MM.1S (cell line): ENCODE measurements around the gene SLIT3.

ENCODE experiments used
- DNase-seq: peaks from one replicate; pipeline ENCODE4 v3.0.0-alpha.2; 2015
- H2AFZ ChIP-seq: fragments of 300-600 bp; sonication (generic); 2 replicates; pipeline ENCODE4 v1.6.0; 2016; ENCODE audit warnings: antibody characterized with exemption, low read length
- H3F3A ChIP-seq: fragments of 300-600 bp; sonication (generic); 2 replicates; pipeline ENCODE4 v1.6.1; 2016; ENCODE audit warnings: mild to moderate bottlenecking, antibody characterized with exemption, low read length, moderate library complexity, mixed read lengths; ENCODE audit not compliant: insufficient read depth
- H3K27ac ChIP-seq: fragments of 300-600 bp; sonication (generic); 2 replicates; pipeline ENCODE4 v1.5.1; 2016; ENCODE audit warnings: mild to moderate bottlenecking, low read length
- H3K27me3 ChIP-seq: fragments of 300-600 bp; sonication (generic); replicated peaks from 2 replicates; pipeline ENCODE4 v1.6.0; 2016; ENCODE audit warnings: low read length; ENCODE audit not compliant: insufficient read depth
- H3K36me3 ChIP-seq: fragments of 300-600 bp; sonication (generic); replicated peaks from 2 replicates; pipeline ENCODE4 v1.6.1; 2016; ENCODE audit warnings: mild to moderate bottlenecking, low read length, mixed read lengths; ENCODE audit not compliant: insufficient read depth
- H3K4me1 ChIP-seq: fragments of 300-600 bp; sonication (generic); 2 replicates; pipeline ENCODE4 v1.6.1; 2016; ENCODE audit warnings: low read length, mixed read lengths
- H3K4me2 ChIP-seq: fragments of 300-600 bp; sonication (generic); 2 replicates; pipeline ENCODE4 v1.6.0; 2016; ENCODE audit warnings: low read depth, low read length
- H3K4me3 ChIP-seq: fragments of 300-600 bp; sonication (generic); 2 replicates; pipeline ENCODE4 v1.5.1; 2016; ENCODE audit warnings: low read length, mixed read lengths
- H3K79me2 ChIP-seq: fragments of 300-600 bp; sonication (generic); 2 replicates; pipeline ENCODE4 v1.6.1; 2016; ENCODE audit warnings: mixed run types, low read length, mixed read lengths
- H3K9ac ChIP-seq: fragments of 300-600 bp; sonication (generic); 2 replicates; pipeline ENCODE4 v1.6.1; 2016; ENCODE audit warnings: low read length, mixed read lengths
- H3K9me2 ChIP-seq: fragments of 300-600 bp; sonication (generic); replicated peaks from 2 replicates; pipeline ENCODE4 v1.6.1; 2016; ENCODE audit warnings: mild to moderate bottlenecking, low read length, mixed read lengths; ENCODE audit not compliant: insufficient read depth
- H3K9me3 ChIP-seq: fragments of 300-600 bp; sonication (generic); replicated peaks from 2 replicates; pipeline ENCODE4 v1.6.1; 2016; ENCODE audit warnings: mild to moderate bottlenecking, low read length, mixed read lengths; ENCODE audit not compliant: insufficient read depth
- H4K20me1 ChIP-seq: fragments of 300-600 bp; sonication (generic); 2 replicates; pipeline ENCODE4 v1.6.1; 2016; ENCODE audit warnings: mild to moderate bottlenecking, low read length, moderate library complexity, mixed read lengths; ENCODE audit not compliant: insufficient read depth
- CTCF ChIP-seq: fragments of 300-600 bp; sonication (generic); IDR thresholded peaks from 2 replicates; pipeline ENCODE4 v1.5.1; 2016; ENCODE audit warnings: antibody characterized with exemption, low read length, mixed read lengths
- EZH2 ChIP-seq: fragments of 300-600 bp; sonication (generic); optimal IDR thresholded peaks from 2 replicates; pipeline ENCODE3; 2017; ENCODE audit warnings: low read depth, mild to moderate bottlenecking, antibody characterized with exemption, low read length, mixed read lengths
- EZH2phosphoT487 ChIP-seq: fragments of 300-600 bp; sonication (generic); IDR thresholded peaks from 2 replicates; pipeline ENCODE4 v1.6.1; 2018; ENCODE audit warnings: antibody characterized with exemption, low read length

Gene SLIT3

GRCh38 chr5:169190849-169191248 is 110.1 kb downstream of the SLIT3 start:
- no peaks in the 10 kb centered on the region for H3K4me1 ChIP-seq
- H3K9ac ChIP-seq: no peak overlapping the region
- no peaks in the 10 kb centered on the region for H3K79me2 ChIP-seq
- DNase-seq: no peak
- H3K36me3 ChIP-seq: no peaks in the 10 kb centered on the region
- H3K27ac ChIP-seq: no peak overlapping the region
- H3K27me3 ChIP-seq: no peaks in the 10 kb centered on the region
- no peaks in the 10 kb centered on the region for H3K9me3 ChIP-seq
- H3K9me2 ChIP-seq: no peaks in the 10 kb centered on the region
- no peaks in the 10 kb centered on the region for H3F3A ChIP-seq
- H4K20me1 ChIP-seq: no peaks in the 10 kb centered on the region
- no peak overlapping the region for H3K4me2 ChIP-seq
- no peak overlapping the region for H3K4me3 ChIP-seq
- no peak overlapping the region for H2AFZ ChIP-seq
- no peak for TF ChIP-seq EZH2
- no peak for TF ChIP-seq CTCF
- no peak for TF ChIP-seq EZH2phosphoT487

GRCh38 chr5:169185626-169186025 is 115.3 kb downstream of the SLIT3 start:
- no peak overlapping the region for H3K9ac ChIP-seq
- H3K36me3 ChIP-seq: no peaks in the 10 kb centered on the region
- no peaks in the 10 kb centered on the region for H3F3A ChIP-seq
- TF ChIP-seq CTCF: no peak
- no peaks in the 10 kb centered on the region for H3K4me1 ChIP-seq
- H3K4me2 ChIP-seq: no peak overlapping the region
- no peak overlapping the region for H2AFZ ChIP-seq
- no peaks in the 10 kb centered on the region for H3K9me3 ChIP-seq
- H3K9me2 ChIP-seq: no peaks in the 10 kb centered on the region
- H3K79me2 ChIP-seq: no peaks in the 10 kb centered on the region
- H3K27me3 ChIP-seq: no peaks in the 10 kb centered on the region
- no peak for DNase-seq
- no peak overlapping the region for H3K4me3 ChIP-seq
- no peak overlapping the region for H3K27ac ChIP-seq
- H4K20me1 ChIP-seq: no peaks in the 10 kb centered on the region

- Histone ChIP-seq H4K20me1 (no peaks in the 10 kb centered on the region), H3K4me2 (no peak overlapping the region), H3K27me3 (no peaks in the 10 kb centered on the region), H2AFZ (no peak overlapping the region), H3K79me2 (no peaks in the 10 kb centered on the region), H3K27ac (no peak overlapping the region), H3F3A (no peaks in the 10 kb centered on the region), H3K4me1 (no peaks in the 10 kb centered on the region), H3K36me3 (no peaks in the 10 kb centered on the region), H3K9me2 (no peaks in the 10 kb centered on the region), H3K4me3 (no peak overlapping the region), H3K9ac (no peak overlapping the region), H3K9me3 (no peaks in the 10 kb centered on the region)
- no peak for TF ChIP-seq CTCF
- TF ChIP-seq EZH2phosphoT487: no peak
- TF ChIP-seq EZH2: no peak
- no peak for DNase-seq
These were observed 117.4 kb downstream of the SLIT3 start for GRCh38 chr5:169183576-169183975.

- Histone ChIP-seq H2AFZ (no peak overlapping the region), H3K79me2 (no peaks in the 10 kb centered on the region), H3K4me1 (no peaks in the 10 kb centered on the region), H3K27ac (0 out of 2 replicates have a peak overlapping the region, but pooled peaks have one; percentile 15), H3K4me2 (no peak overlapping the region), H3K9me3 (no peaks in the 10 kb centered on the region), H3K4me3 (no peak overlapping the region), H3K36me3 (no peaks in the 10 kb centered on the region), H3F3A (no peaks in the 10 kb centered on the region), H4K20me1 (no peaks in the 10 kb centered on the region), H3K9me2 (no peaks in the 10 kb centered on the region), H3K9ac (no peak overlapping the region), H3K27me3 (no peaks in the 10 kb centered on the region)
- no peak for TF ChIP-seq EZH2
- TF ChIP-seq CTCF: no peak
- no peak for TF ChIP-seq EZH2phosphoT487
- peak; percentile 19 for DNase-seq
These were observed 118.1 kb downstream of the SLIT3 start for GRCh38 chr5:169182797-169183196.
